ENCODE results near the gene TCF23. TPM values are rescaled to one million over a fixed set of nuclear protein-coding genes. Genes with fewer than 3 reads are reported as not detected.

Gene TCF23
- total and polyA plus RNA-seq, 2 experiments from 2014 or later = 0.03 to 0.07 TPM

GRCh38 chr2:27186613-27187345 is 38.0 kb downstream of the TCF23 start:
- Histone ChIP-seq H2AFZ (no peak overlapping the region), H3K36me3 (ENCODE audit: insufficient read depth) (no peaks in the 10 kb centered on the region), H4K20me1 (replicated peaks; ENCODE audit: insufficient read depth) (no peaks in the 10 kb centered on the region), H3K4me2 (no peak overlapping the region), H3K4me1 (ENCODE audit: insufficient read depth) (no peaks in the 10 kb centered on the region), H3K27me3 (ENCODE audit: insufficient read depth) (no peaks in the 10 kb centered on the region), H3K79me2 (replicated peaks; ENCODE audit: insufficient read depth) (no peaks in the 10 kb centered on the region), H3K9me2 (ENCODE audit: insufficient read depth) (no peaks in the 10 kb centered on the region), H3F3A (replicated peaks; ENCODE audit: low read depth) (no peaks in the 10 kb centered on the region), H3K27ac (ENCODE audit: low read depth) (no peak overlapping the region), H3K4me3 (no peak overlapping the region)
- no peak for DNase-seq (ENCODE audit: low spot score)
- H3K4me3 Mint-ChIP-seq = no peak overlapping the region
- no peak overlapping the region for H3K27ac Mint-ChIP-seq
- TF ChIP-seq ZNF331 (CRISPR knock-in tag; IDR thresholded peaks at IDR 0.05; ENCODE audit: low read depth) (no peak), NANOG (IDR thresholded peaks at IDR 0.05; ENCODE audit: borderline replicate concordance) (no peak), POLR2AphosphoS5 (IDR thresholded peaks at IDR 0.05; ENCODE audit: low read depth) (no peak), CTCF (conservative IDR thresholded peaks at IDR 0.05; ENCODE audit: low read depth in 2 of 2) (no peak), REST (IDR thresholded peaks at IDR 0.05; ENCODE audit: unreplicated experiment) (no peak), EZH2phosphoT487 (IDR thresholded peaks at IDR 0.05; ENCODE audit: unreplicated experiment) (no peak), ZNF114 (CRISPR knock-in tag; IDR thresholded peaks at IDR 0.05) (no peak), ZNF462 (CRISPR knock-in tag; IDR thresholded peaks at IDR 0.05) (no peak), STAT1 (IDR thresholded peaks at IDR 0.05; ENCODE audit: unreplicated experiment) (no peak), CREB1 (CRISPR knock-in tag; IDR thresholded peaks at IDR 0.05; ENCODE audit: low read depth) (no peak), EZH2 (IDR thresholded peaks at IDR 0.05; ENCODE audit: low read depth, unreplicated experiment) (no peak), JUNB (IDR thresholded peaks at IDR 0.05; ENCODE audit: unreplicated experiment) (no peak), ETS1 (IDR thresholded peaks at IDR 0.05) (no peak)
- no peaks in the 10 kb centered on the region for H3K9me3 Mint-ChIP-seq
- no peak for ATAC-seq
- H3K27me3 Mint-ChIP-seq (ENCODE audit: insufficient read depth, low read depth, poor library complexity) = peaks cover 2% of the 10 kb centered on the region
- no peaks in the 10 kb centered on the region for H3K4me1 Mint-ChIP-seq
- H3K36me3 Mint-ChIP-seq (ENCODE audit: low read depth) = no peaks in the 10 kb centered on the region
